K562 (cell line): Measurements from ENCODE around the gene DNAJC2. TPM values are rescaled to one million over a fixed set of nuclear protein-coding genes. Genes with fewer than 3 reads are reported as not detected.

Source experiments
- BACH1 ChIP-seq: fragments of 200-800 bp; sonication (Bioruptor generic); IDR thresholded peaks from 2 replicates; pipeline ENCODE4 v1.6.1; 2016; ENCODE audit warnings: missing genetic modification characterization, missing compliant biosample characterization
- BHLHE40 ChIP-seq: IDR thresholded peaks from 2 replicates; pipeline ENCODE4 v1.6.1; 2011; ENCODE audit warnings: low read length, improper control_type of control experiment
- CC2D1A ChIP-seq: fragments of 450-650 bp; IDR thresholded peaks from 2 replicates; pipeline ENCODE4 v1.6.1; 2017; ENCODE audit warnings: mild to moderate bottlenecking
- ESRRA ChIP-seq: fragments of 450-650 bp; IDR thresholded peaks from 2 replicates; pipeline ENCODE4 v1.6.1; 2014; ENCODE audit warnings: low read depth, mild to moderate bottlenecking, moderate library complexity, borderline replicate concordance
- GATAD2B ChIP-seq: fragments of 450-650 bp; IDR thresholded peaks from 2 replicates; pipeline ENCODE4 v1.6.1; 2017; ENCODE audit warnings: mild to moderate bottlenecking, borderline replicate concordance
- HDAC6 ChIP-seq: IDR thresholded peaks from 2 replicates; pipeline ENCODE4 v1.6.1; 2012; ENCODE audit warnings: low read depth, mild to moderate bottlenecking, control low read depth, inconsistent platforms, low read length, moderate library complexity
- HNRNPL ChIP-seq: fragments of 200-400 bp; formaldehyde crosslinking; IDR thresholded peaks from 2 replicates; pipeline ENCODE4 v1.6.1; 2017; ENCODE audit warnings: low read depth, mild to moderate bottlenecking, low read length
- HNRNPLL ChIP-seq: fragments of 200-400 bp; formaldehyde crosslinking; IDR thresholded peaks from 2 replicates; pipeline ENCODE4 v1.6.1; 2017; ENCODE audit warnings: low read length, low read depth, mild to moderate bottlenecking; ENCODE audit not compliant: poor library complexity, severe bottlenecking
- KAT7 ChIP-seq: sonication (generic); formaldehyde crosslinking; IDR thresholded peaks from 2 replicates; pipeline ENCODE4 v1.8.0; 2022; ENCODE audit warnings: missing genetic modification reagents, mild to moderate bottlenecking, borderline replicate concordance
- MAFF ChIP-seq: IDR thresholded peaks from 2 replicates; pipeline ENCODE4 v1.6.1; 2012; ENCODE audit warnings: low read length, improper control_type of control experiment
- MIER1 ChIP-seq: fragments of 450-650 bp; IDR thresholded peaks from 2 replicates; pipeline ENCODE4 v1.6.1; 2016; ENCODE audit warnings: antibody characterized with exemption, mild to moderate bottlenecking, low read depth
- MYC ChIP-seq, 2 experiments: fragments of 250-450 bp in 1 of 2; sonication (Bioruptor Pico) in 1 of 2; IDR thresholded peaks; 2 replicates each; pipeline versions ENCODE4 v1.5.1 to v1.6.1; 2012 to 2021; ENCODE audit warnings: low read depth in 2 of 2, borderline replicate concordance in 1 of 2, improper control_type of control experiment in 1 of 2, low read length in 1 of 2, mild to moderate bottlenecking in 1 of 2, moderate library complexity in 1 of 2
- NFE2 ChIP-seq: IDR thresholded peaks from 2 replicates; pipeline ENCODE4 v1.6.1; 2014; ENCODE audit warnings: antibody characterized with exemption, low read depth
- RBM15 ChIP-seq: fragments of 200-400 bp; formaldehyde crosslinking; IDR thresholded peaks from 2 replicates; pipeline ENCODE4 v1.6.1; 2018; ENCODE audit warnings: mild to moderate bottlenecking, low read length, moderate library complexity; ENCODE audit not compliant: insufficient read depth
- RFX1 ChIP-seq: fragments of 450-650 bp; IDR thresholded peaks from 2 replicates; pipeline ENCODE4 v1.6.1; 2016; ENCODE audit warnings: mild to moderate bottlenecking, moderate library complexity
- SIN3A ChIP-seq, 2 experiments: fragments of 150-350 bp in 1 of 2; IDR thresholded peaks; 2 replicates each; pipeline ENCODE4 v1.6.1; 2011 to 2016; ENCODE audit warnings: borderline replicate concordance in 2 of 2, low read depth in 2 of 2, low read length in 2 of 2, mild to moderate bottlenecking in 2 of 2, moderate library complexity in 2 of 2; ENCODE audit not compliant: control insufficient read depth in 1 of 2
- TEAD2 ChIP-seq: fragments of 450-650 bp; IDR thresholded peaks from 2 replicates; pipeline ENCODE4 v1.6.1; 2016; ENCODE audit warnings: missing genetic modification characterization, control low read depth, missing compliant biosample characterization
- ZC3H11A ChIP-seq: IDR thresholded peaks from 2 replicates; pipeline ENCODE4 v1.6.1; 2012; ENCODE audit warnings: low read depth, low read length, improper control_type of control experiment
- ZEB2 ChIP-seq: fragments of 450-650 bp; IDR thresholded peaks from 2 replicates; pipeline ENCODE4 v1.6.1; 2016
- ZNF121 ChIP-seq: sonication (generic); formaldehyde crosslinking; conservative IDR thresholded peaks from 2 replicates; pipeline ENCODE4 v1.8.0; 2022; ENCODE audit warnings: missing genetic modification reagents
- ZNF316 ChIP-seq: fragments of 450-650 bp; IDR thresholded peaks from 2 replicates; pipeline ENCODE4 v1.6.1; 2016
- polyA plus RNA-seq, 8 experiments: library from polyadenylated mRNA; depleted of rRNA in 4 of 8; stranded (reverse) in 5 of 8; unstranded in 3 of 8; fragments of >200 nt; fragmentation: Nextera tagmentation in 2 of 8; fragmentation: Illumina TruSeq in 1 of 8; extraction: Ambion mirVana in 2 of 8; extraction: Trizol in 1 of 8; gene quantifications; 2 replicates each; pipeline versions ENCODE4 v1.2.1 to v1.2.3, GENCODE V29; 2011 to 2014; ENCODE audit warnings: inconsistent platforms in 1 of 8, missing spikeins in 1 of 8
- total RNA-seq, 7 experiments: library from RNA; depleted of rRNA in 6 of 7; stranded (reverse); fragments of >200 nt in 6 of 7; fragmentation: Illumina TruSeq in 2 of 7; extraction: Trizol in 2 of 7; gene quantifications; 2 replicates each; pipeline versions ENCODE4 v1.2.1 to v1.2.3, GENCODE V29; 2011 to 2021; ENCODE audit warnings: low replicate concordance in 1 of 7
- TF ChIP-seq, protein P1 (sequence below): sonication (generic); formaldehyde crosslinking; IDR thresholded peaks from 2 replicates; pipeline ENCODE4 v1.4.0; 2020; ENCODE audit warnings: mild to moderate bottlenecking, missing genetic modification reagents
- TF ChIP-seq, protein P2 (sequence below): fragments of 200-800 bp; sonication (Bioruptor generic); IDR thresholded peaks from 2 replicates; pipeline ENCODE4 v1.6.1; 2017; ENCODE audit warnings: missing genetic modification characterization, missing compliant biosample characterization
- TF ChIP-seq, protein P3 (sequence below): fragments of 450-650 bp; IDR thresholded peaks from 2 replicates; pipeline ENCODE4 v1.6.1; 2016; ENCODE audit warnings: borderline replicate concordance

DNAJC2 gene
- total and polyA plus RNA-seq, 9 of the 15 experiments (the other 6 are each of a cell fraction or from before 2014, with no cell fraction given) = 40.2 to 157 (median 92.1) TPM

DNA sequence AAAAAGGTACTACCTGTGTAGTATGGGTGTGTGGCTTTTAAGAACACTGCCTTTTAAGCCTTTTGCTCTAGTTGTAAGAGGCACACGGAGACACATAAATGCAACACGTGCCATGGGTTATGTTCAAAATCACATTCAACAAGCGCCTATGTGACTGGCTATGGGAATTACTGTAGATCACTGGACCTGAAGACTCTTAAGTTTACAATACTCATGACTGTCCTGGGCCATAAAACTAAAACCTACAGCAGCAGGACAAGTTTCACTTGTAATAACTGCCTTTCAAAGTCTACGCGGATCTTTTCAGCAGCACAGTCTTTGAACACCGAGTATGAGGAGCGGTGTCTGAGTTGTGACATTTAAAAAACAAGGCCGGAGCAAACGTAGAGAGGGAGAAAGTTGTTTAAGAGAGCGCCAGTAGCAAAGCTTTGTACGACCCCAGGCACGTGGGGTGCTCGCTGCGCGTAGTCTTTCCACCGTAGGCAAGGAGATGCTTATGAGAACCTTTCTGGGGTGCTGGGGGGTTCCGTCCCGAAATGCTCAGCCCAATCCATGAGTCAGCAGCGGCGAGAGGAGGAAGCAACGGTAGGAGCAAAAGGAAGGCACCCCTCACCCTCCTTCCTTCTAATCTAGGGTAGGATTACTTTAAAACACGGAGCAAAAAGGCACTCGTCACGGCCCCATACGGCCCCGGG lies 662 bp downstream of the DNAJC2 start (continued):
- TF ChIP-seq, protein P1, sequence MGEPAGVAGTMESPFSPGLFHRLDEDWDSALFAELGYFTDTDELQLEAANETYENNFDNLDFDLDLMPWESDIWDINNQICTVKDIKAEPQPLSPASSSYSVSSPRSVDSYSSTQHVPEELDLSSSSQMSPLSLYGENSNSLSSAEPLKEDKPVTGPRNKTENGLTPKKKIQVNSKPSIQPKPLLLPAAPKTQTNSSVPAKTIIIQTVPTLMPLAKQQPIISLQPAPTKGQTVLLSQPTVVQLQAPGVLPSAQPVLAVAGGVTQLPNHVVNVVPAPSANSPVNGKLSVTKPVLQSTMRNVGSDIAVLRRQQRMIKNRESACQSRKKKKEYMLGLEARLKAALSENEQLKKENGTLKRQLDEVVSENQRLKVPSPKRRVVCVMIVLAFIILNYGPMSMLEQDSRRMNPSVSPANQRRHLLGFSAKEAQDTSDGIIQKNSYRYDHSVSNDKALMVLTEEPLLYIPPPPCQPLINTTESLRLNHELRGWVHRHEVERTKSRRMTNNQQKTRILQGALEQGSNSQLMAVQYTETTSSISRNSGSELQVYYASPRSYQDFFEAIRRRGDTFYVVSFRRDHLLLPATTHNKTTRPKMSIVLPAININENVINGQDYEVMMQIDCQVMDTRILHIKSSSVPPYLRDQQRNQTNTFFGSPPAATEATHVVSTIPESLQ = no peak
- TF ChIP-seq BACH1 (peak; percentile 67; the same call in 1 of the 2 replicates), BHLHE40 (peak; percentile 22), GATAD2B (no peak), HNRNPLL (no peak), ZNF316 (peak; percentile 67), MYC (IDR thresholded peaks at IDR 0.05; ENCODE audit: low read depth, low read length) (peak; percentile 58), MYC (CRISPR knock-in tag; IDR thresholded peaks at IDR 0.05; ENCODE audit: borderline replicate concordance, low read depth) (no peak), ZNF121 (no peak), RBM15 (no peak), HDAC6 (no peak), ZEB2 (no peak), MIER1 (no peak), ZC3H11A (no peak), MAFF (0 out of 2 replicates have a peak, but pooled peaks have one; percentile 11), SIN3A (IDR thresholded peaks at IDR 0.05; ENCODE audit: borderline replicate concordance in 2 of 2, control insufficient read depth in 1 of 2, low read depth in 2 of 2, low read length in 2 of 2) (peak in 1 of 2 experiments; percentile 46; a peak in 1 of 4 replicates), CC2D1A (no peak), RFX1 (no peak), NFE2 (peak; percentile 42; the same call in 1 of the 2 replicates), KAT7 (CRISPR knock-in tag) (0 out of 2 replicates have a peak, but pooled peaks have one; percentile 63), ESRRA (no peak), TEAD2 (tag) (no peak), HNRNPL (no peak)
- TF ChIP-seq, protein P2, sequence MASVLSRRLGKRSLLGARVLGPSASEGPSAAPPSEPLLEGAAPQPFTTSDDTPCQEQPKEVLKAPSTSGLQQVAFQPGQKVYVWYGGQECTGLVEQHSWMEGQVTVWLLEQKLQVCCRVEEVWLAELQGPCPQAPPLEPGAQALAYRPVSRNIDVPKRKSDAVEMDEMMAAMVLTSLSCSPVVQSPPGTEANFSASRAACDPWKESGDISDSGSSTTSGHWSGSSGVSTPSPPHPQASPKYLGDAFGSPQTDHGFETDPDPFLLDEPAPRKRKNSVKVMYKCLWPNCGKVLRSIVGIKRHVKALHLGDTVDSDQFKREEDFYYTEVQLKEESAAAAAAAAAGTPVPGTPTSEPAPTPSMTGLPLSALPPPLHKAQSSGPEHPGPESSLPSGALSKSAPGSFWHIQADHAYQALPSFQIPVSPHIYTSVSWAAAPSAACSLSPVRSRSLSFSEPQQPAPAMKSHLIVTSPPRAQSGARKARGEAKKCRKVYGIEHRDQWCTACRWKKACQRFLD (CRISPR knock-in tag) = 0 out of 2 replicates have a peak, but pooled peaks have one; percentile 68
- TF ChIP-seq, protein P3, sequence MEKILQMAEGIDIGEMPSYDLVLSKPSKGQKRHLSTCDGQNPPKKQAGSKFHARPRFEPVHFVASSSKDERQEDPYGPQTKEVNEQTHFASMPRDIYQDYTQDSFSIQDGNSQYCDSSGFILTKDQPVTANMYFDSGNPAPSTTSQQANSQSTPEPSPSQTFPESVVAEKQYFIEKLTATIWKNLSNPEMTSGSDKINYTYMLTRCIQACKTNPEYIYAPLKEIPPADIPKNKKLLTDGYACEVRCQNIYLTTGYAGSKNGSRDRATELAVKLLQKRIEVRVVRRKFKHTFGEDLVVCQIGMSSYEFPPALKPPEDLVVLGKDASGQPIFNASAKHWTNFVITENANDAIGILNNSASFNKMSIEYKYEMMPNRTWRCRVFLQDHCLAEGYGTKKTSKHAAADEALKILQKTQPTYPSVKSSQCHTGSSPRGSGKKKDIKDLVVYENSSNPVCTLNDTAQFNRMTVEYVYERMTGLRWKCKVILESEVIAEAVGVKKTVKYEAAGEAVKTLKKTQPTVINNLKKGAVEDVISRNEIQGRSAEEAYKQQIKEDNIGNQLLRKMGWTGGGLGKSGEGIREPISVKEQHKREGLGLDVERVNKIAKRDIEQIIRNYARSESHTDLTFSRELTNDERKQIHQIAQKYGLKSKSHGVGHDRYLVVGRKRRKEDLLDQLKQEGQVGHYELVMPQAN = peak; percentile 29; the same call in 1 of the 2 replicates
